Cardiac fibroblast (primary cell): Measurements from ENCODE around the gene ENOPH1.

Experiments used
- DNase-seq, 2 donors: peaks; one replicate each; pipeline versions ENCODE4 v3.0.0 to v3.0.0-alpha.2; 2010; ENCODE audit warnings: low read depth in 2 of 2
- H3K4me3 ChIP-seq, 2 donors: replicated peaks in 1 of 2; 1 replicate in 1 of 2; 2 replicates in 1 of 2; pipeline ENCODE4 v1.5.1; 2011; ENCODE audit warnings: low read depth in 2 of 2, low read length in 2 of 2, mild to moderate bottlenecking in 2 of 2, moderate library complexity in 1 of 2
- TF ChIP-seq, protein P1 (sequence below): IDR thresholded peaks from one replicate; pipeline ENCODE4 v1.5.1; 2011; ENCODE audit warnings: low read depth, mild to moderate bottlenecking, low read length, inconsistent platforms

Gene ENOPH1

DNA sequence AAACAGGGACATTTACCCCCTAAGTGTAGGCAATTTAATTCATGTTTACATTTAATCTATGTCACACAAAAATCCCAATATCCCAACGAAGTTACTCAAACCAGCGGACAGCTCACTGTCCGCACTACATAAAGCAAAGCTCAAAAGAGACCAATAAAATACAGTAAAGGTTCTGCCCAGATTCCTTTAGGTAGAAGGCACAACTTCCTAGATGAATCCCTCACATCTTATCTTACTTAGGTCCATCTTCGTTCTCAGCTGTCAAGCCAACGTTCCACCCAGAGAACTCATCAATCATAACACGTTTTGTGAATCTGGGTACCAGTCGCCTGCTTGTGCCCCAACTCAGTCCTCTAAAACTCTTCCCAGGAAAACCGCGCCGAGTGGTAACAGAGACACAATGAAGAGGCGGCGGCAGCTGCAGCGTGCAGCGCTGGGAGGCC, 1.8 kb upstream of the ENOPH1 start:
- H3K4me3 ChIP-seq = peak overlapping the region; percentile 89 to 94
- TF ChIP-seq, protein P1, sequence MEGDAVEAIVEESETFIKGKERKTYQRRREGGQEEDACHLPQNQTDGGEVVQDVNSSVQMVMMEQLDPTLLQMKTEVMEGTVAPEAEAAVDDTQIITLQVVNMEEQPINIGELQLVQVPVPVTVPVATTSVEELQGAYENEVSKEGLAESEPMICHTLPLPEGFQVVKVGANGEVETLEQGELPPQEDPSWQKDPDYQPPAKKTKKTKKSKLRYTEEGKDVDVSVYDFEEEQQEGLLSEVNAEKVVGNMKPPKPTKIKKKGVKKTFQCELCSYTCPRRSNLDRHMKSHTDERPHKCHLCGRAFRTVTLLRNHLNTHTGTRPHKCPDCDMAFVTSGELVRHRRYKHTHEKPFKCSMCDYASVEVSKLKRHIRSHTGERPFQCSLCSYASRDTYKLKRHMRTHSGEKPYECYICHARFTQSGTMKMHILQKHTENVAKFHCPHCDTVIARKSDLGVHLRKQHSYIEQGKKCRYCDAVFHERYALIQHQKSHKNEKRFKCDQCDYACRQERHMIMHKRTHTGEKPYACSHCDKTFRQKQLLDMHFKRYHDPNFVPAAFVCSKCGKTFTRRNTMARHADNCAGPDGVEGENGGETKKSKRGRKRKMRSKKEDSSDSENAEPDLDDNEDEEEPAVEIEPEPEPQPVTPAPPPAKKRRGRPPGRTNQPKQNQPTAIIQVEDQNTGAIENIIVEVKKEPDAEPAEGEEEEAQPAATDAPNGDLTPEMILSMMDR = no peak
- no peak for DNase-seq

DNA sequence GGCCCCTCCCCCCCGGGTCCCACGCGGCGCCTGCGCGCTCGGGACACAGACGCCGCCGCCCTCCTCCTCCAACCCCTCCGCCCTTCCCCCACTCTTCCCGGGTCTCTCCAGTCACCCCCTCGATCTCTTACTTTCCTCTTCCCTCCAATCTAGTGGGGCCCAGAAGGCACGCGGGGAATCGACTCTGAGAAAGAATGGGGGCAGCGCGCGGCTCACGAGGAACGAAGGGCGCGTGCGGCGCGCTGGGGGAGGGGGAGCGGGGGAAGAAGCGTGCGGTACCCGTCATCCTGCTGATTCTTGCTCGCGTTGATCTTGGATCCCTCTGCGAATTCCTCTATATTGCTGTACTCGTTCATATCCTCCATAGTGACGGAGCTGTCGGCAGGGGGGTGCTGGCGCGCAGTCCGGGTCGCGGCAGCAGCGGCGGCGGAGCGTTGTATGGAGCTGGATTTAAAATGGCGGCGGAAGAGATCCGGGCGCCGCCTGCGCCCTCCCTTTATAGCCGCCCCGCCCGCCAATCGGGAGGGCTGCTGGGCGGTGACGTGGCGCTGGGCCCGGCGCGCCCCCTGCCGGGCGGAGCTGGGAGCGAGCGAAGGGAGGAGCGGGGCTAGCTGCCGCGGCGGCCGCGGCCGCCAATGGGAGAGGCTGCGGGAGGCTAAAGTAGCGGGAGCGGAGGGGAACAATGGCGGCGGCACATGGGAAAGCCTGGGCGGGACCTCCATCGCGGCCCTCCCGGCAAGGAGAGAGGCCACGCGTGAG, 1.2 kb upstream of the ENOPH1 start:
- TF ChIP-seq, protein P1 = peak; percentile 44
- peak overlapping the region; percentile 94 to 95 for H3K4me3 ChIP-seq
- peak; percentile 91 to 95 for DNase-seq

GRCh38 chr4:82429728-82430192, 630 bp upstream of the ENOPH1 start:
- peak overlapping the region; percentile 94 to 95 for H3K4me3 ChIP-seq
- TF ChIP-seq, protein P1 = no peak
- no peak for DNase-seq

DNA sequence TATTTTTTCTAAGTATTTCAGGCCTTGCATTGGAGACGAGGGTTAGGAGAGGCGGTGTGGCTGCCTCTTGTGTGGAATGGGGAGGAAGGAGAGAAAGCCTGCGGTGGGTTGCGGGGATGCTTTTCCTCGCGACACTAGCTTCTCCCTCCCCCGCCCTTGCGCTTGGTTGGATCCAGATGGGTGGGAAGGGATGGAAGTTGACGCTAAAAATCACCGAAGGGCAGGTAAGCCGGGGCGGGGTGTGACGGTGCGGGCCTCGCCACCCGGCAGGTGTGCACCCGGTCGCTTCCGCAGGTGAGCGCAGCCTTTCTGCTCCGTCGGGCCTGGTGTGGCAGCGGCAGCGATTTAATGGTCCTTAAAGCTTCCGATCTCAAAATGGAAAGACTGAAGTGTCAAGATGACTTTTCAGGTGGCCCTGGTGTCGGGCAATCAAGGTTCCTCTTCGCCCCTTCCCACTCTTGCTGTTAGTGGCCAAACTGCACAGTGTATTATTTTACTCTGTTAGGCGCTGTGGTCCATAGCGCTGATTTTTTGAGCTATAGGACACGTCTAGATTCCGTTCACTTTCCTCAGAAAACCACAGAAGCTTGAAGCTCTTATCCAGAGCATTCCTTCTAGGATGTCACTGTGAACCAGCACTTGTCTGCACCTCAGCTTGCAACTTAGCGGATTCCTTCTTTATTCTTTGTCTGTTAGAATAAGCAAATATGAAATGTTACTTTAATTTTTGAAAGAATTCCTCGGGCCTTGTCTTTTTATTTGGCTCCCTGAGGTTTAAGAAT, 765 bp downstream of the ENOPH1 start:
- H3K4me3 ChIP-seq = peak overlapping the region; percentile 94 to 95
- peak; percentile 26 to 28 for DNase-seq
- TF ChIP-seq, protein P1 = no peak

DNA sequence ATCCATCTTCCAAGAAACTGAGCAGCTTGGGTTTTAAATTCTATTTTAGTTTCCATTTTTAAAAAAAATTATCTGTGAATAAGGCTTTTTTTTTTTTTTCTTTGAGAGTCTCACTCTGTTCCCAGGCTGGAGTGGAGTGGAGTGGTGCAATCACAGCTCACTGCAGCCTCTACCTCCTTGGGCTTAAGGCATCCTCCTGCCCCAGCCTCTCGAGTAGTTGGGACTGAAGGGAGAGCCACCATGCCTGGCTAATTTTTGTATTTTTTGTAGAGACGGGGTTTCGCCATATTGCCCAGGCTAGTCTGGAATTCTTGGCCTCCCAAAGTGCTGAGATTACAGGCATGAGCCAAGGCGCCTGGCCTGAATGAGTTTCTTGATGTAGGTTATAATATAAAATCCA, 1.4 kb downstream of the ENOPH1 start:
- DNase-seq = no peak
- H3K4me3 ChIP-seq = peak overlapping the region in 1 of 2 donors; percentile 94
- TF ChIP-seq, protein P1 = no peak

GRCh38 chr4:82432596-82432995, 2.2 kb downstream of the ENOPH1 start:
- TF ChIP-seq, protein P1 = no peak
- H3K4me3 ChIP-seq = no peak overlapping the region

More at GRCh38 chr4:82432596-82432995, 2.2 kb downstream of the ENOPH1 start:
- no peak for DNase-seq
